ENCODE data around the gene CLDN5. TPM values are rescaled to one million over a fixed set of nuclear protein-coding genes. Genes with fewer than 3 reads are reported as not detected.

Gene CLDN5
- total RNA-seq, 4 donors from 2014 or later, result 65.7 to 671 (median 224) TPM

DNA sequence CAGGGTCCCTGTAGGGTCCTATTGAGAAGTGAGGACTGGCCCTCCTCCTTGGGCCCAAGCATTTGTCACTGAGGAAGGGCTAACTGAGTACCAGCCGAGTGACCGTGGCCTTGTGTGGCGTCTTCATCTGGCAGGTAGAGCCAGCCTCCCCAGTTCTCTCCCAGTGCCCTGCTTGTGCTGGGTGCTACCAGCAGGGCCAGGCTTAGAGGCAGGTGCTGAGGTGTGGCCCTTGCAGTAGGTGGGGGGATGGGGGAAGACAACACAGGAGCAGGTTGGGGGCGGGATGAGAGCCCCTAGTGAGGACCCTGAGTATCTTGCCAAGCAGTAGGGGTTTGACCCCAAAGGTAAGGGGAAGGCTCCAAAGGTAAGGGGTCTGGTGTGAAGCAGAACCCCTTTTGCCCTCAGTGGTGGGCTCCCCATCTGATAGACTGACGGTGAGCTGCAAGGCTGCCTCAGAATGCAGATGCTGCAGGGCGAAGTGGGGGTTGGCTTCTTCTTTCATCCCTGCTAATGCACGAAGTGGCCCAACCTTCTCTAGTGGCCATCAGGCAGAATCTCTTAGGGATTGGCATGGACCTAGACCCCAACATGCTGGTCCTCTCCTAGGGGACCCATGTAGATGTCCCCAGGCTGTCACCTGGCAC lies 24.9 kb downstream of the CLDN5 start:
- Histone ChIP-seq H3K4me1 (no peaks in the 10 kb centered on the region), H3K27me3 (no peaks in the 10 kb centered on the region), H3K4me3 (no peak overlapping the region), H3K27ac (no peak overlapping the region), H3K36me3 (no peaks in the 10 kb centered on the region), H3K9me3 (no peaks in the 10 kb centered on the region)
- intact Hi-C loops (cut with DNase I; ENCODE audit: low total_unique reads), result no loop called here
- no peak for DNase-seq
- TF ChIP-seq, protein P1, sequence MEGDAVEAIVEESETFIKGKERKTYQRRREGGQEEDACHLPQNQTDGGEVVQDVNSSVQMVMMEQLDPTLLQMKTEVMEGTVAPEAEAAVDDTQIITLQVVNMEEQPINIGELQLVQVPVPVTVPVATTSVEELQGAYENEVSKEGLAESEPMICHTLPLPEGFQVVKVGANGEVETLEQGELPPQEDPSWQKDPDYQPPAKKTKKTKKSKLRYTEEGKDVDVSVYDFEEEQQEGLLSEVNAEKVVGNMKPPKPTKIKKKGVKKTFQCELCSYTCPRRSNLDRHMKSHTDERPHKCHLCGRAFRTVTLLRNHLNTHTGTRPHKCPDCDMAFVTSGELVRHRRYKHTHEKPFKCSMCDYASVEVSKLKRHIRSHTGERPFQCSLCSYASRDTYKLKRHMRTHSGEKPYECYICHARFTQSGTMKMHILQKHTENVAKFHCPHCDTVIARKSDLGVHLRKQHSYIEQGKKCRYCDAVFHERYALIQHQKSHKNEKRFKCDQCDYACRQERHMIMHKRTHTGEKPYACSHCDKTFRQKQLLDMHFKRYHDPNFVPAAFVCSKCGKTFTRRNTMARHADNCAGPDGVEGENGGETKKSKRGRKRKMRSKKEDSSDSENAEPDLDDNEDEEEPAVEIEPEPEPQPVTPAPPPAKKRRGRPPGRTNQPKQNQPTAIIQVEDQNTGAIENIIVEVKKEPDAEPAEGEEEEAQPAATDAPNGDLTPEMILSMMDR (IDR thresholded peaks at IDR 0.05), result no peak
- no peak for TF ChIP-seq POLR2A (IDR thresholded peaks at IDR 0.05)

DNA sequence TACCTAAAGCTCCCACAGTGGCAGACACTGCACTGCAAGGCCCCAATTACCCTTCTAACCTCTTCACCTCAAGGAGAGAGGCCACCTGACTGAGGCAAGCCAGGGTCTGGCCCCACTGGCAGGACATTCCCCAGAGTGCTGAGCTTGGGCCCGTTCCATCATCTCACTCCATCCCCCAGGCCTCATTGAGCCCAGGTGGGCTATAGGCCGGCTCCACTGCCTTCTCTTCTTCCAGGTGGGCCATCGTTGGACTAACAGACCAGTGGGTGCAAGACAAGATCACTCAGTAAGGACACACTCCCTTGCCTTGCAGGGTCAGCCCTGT lies 25.4 kb downstream of the CLDN5 start:
- Histone ChIP-seq H3K4me1 (no peaks in the 10 kb centered on the region), H3K27me3 (no peaks in the 10 kb centered on the region), H3K27ac (no peak overlapping the region), H3K36me3 (no peaks in the 10 kb centered on the region), H3K9me3 (no peaks in the 10 kb centered on the region), H3K4me3 (no peak overlapping the region)
- no peak for DNase-seq
- intact Hi-C loops (cut with DNase I; ENCODE audit: low total_unique reads), result no loop called here
- no peak for TF ChIP-seq POLR2A (IDR thresholded peaks at IDR 0.05)
- TF ChIP-seq, protein P1 (IDR thresholded peaks at IDR 0.05), result no peak

DNA sequence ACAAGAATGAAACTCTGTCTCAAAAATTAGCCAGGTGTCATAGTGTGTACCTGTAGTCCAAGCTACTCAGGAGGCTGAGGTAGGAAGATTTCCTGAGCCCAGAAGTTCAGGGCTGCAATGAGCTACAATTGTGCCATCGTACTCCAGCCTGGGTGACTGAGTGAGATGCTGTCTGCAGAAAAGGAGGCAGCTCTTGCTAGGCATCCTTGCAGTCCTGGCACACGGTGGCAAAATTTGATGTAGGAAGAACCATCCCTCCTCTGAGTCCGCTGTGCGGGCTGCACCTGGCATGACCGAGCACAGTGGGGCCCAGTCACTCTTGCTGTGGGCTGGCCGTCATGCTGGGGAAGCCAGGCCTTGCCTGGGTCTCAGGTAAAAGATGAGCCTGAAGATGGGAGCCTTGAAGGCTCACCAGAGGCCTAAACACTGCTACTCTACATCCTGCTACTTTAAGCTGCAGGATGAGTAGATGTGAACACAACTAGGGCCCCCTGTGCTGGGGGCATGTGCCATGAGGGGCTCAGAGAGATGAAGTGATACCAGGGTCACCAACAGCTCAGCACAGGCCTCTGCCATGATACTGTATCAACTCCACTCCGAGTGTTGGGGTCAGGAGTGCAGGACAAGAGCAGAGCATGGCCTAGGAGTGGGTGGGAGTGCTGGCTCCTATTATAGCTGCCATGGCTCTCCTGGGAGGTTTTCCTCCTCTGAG lies 25.9 kb downstream of the CLDN5 start:
- no peaks in the 10 kb centered on the region for H3K9me3 ChIP-seq
- no peak overlapping the region for H3K4me3 ChIP-seq
- TF ChIP-seq, protein P1 (IDR thresholded peaks at IDR 0.05), result no peak
- no peak for TF ChIP-seq POLR2A (IDR thresholded peaks at IDR 0.05)
- no peak for DNase-seq
- H3K27ac ChIP-seq, result no peak overlapping the region
- intact Hi-C loops (cut with DNase I; ENCODE audit: low total_unique reads), result no loop called here
- H3K36me3 ChIP-seq, result no peaks in the 10 kb centered on the region
- H3K4me1 ChIP-seq, result no peaks in the 10 kb centered on the region
- H3K27me3 ChIP-seq, result no peaks in the 10 kb centered on the region

DNA sequence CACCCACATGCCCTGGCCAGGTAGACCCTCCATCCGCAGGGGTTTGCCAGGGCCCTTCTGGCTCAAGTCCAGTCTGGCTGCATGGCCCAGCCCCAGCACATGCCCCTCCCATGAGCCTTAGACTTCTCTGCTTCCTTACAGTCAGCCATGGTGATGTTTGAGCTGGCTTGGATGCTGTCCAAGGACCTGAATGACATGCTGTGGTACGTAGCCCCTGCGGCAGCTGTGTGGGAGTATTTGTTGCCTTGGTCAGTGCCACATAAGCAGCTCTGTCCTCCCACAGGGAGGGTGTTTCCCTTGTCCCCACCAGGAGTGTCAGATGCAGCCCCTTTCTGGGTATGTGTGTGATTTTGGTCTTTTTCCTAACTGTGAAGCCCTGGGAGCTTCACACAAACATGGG lies 27.0 kb downstream of the CLDN5 start:
- TF ChIP-seq, protein P1 (IDR thresholded peaks at IDR 0.05), result no peak
- no peak for TF ChIP-seq POLR2A (IDR thresholded peaks at IDR 0.05)
- intact Hi-C loops (cut with DNase I; ENCODE audit: low total_unique reads), result no loop called here
- no peak for DNase-seq
- Histone ChIP-seq H3K4me3 (no peak overlapping the region), H3K36me3 (no peaks in the 10 kb centered on the region), H3K9me3 (no peaks in the 10 kb centered on the region), H3K27me3 (no peaks in the 10 kb centered on the region), H3K4me1 (no peaks in the 10 kb centered on the region), H3K27ac (no peak overlapping the region)

DNA sequence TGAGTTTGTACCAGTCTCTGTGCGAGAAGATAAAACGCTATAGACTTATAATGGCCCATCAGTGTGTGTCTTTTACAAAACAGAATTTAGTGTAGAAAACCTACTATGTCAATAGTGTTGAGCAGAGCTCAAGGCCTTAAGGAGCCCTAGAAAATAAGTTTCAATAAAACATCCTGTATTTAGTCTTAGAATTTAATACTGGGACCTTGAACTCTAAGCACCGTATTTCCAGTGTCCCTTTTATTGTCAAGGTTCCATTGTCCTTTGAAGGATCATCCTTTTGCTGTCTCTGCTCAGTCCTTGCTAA lies 27.9 kb downstream of the CLDN5 start:
- Histone ChIP-seq H3K36me3 (no peaks in the 10 kb centered on the region), H3K9me3 (no peaks in the 10 kb centered on the region), H3K27ac (no peak overlapping the region), H3K27me3 (no peaks in the 10 kb centered on the region), H3K4me3 (no peak overlapping the region), H3K4me1 (no peaks in the 10 kb centered on the region)
- no peak for DNase-seq
- TF ChIP-seq, protein P1 (IDR thresholded peaks at IDR 0.05), result no peak
- TF ChIP-seq POLR2A (IDR thresholded peaks at IDR 0.05), result no peak
- intact Hi-C loops (cut with DNase I; ENCODE audit: low total_unique reads), result no loop called here
